Ishikawa (cell line): ENCODE results near the gene KBTBD4.

ENCODE experiments used
- CEBPB ChIP-seq: IDR thresholded peaks from 2 replicates; pipeline ENCODE4 v1.6.1; 2012
- CREB1 ChIP-seq: IDR thresholded peaks from 2 replicates; pipeline ENCODE4 v1.6.1; 2012; ENCODE audit warnings: low read depth
- EGR1 ChIP-seq: IDR thresholded peaks from 2 replicates; pipeline ENCODE4 v1.6.1; 2012
- EP300 ChIP-seq: IDR thresholded peaks from 2 replicates; pipeline ENCODE4 v1.6.1; 2012; ENCODE audit warnings: borderline replicate concordance
- FOXM1 ChIP-seq: IDR thresholded peaks from 2 replicates; pipeline ENCODE4 v1.6.1; 2012; ENCODE audit warnings: low read depth, borderline replicate concordance
- NFIC ChIP-seq: IDR thresholded peaks from 2 replicates; pipeline ENCODE4 v1.6.1; 2012
- RAD21 ChIP-seq: IDR thresholded peaks from 2 replicates; pipeline ENCODE4 v1.6.1; 2012; ENCODE audit warnings: low read depth
- REST ChIP-seq: IDR thresholded peaks from 2 replicates; pipeline ENCODE4 v1.6.1; 2012; ENCODE audit warnings: low read depth, mild to moderate bottlenecking
- TAF1 ChIP-seq: IDR thresholded peaks from 2 replicates; pipeline ENCODE4 v1.6.1; 2012; ENCODE audit warnings: low read depth, mild to moderate bottlenecking
- TCF12 ChIP-seq: IDR thresholded peaks from 2 replicates; pipeline ENCODE4 v1.6.1; 2012; ENCODE audit warnings: low read depth
- TEAD4 ChIP-seq: IDR thresholded peaks from 2 replicates; pipeline ENCODE4 v1.6.1; 2012
- USF1 ChIP-seq: IDR thresholded peaks from 2 replicates; pipeline ENCODE4 v1.6.1; 2012
- YY1 ChIP-seq: IDR thresholded peaks from 2 replicates; pipeline ENCODE4 v1.6.1; 2012; ENCODE audit warnings: low read depth
- ZBTB7A ChIP-seq: IDR thresholded peaks from 2 replicates; pipeline ENCODE4 v1.6.1; 2012; ENCODE audit warnings: low read depth
- TF ChIP-seq, protein P1 (sequence below): IDR thresholded peaks from 2 replicates; pipeline ENCODE4 v1.6.1; 2012

The KBTBD4 gene

DNA sequence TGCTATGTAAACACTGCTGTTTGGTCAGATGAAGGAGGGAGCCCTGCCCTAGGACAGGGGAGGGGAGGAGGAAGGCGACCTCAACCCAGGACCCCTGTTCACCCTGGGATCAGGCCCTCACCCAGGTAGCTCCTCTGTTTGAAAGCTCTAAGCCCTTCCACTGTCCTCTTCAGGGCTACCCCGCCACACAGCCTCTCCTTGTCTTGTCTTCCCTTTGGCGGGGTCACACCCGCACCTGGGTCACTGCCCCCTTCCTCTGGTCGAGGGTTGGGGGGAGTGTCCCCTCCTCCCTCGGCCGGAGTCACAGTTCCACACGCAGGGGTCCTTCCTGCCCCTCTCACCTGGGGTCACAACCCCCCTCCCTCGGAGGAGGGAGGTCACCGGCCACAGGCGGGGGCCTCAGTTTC, 13.8 kb downstream of the KBTBD4 start:
- TF ChIP-seq ZBTB7A (0 out of 2 replicates have a peak, but pooled peaks have one; percentile 27), CEBPB (no peak)

GRCh38 chr11:47560426-47560825, 18.3 kb downstream of the KBTBD4 start:
- TF ChIP-seq NFIC (no peak), EP300 (no peak), YY1 (no peak)
- TF ChIP-seq, protein P1, sequence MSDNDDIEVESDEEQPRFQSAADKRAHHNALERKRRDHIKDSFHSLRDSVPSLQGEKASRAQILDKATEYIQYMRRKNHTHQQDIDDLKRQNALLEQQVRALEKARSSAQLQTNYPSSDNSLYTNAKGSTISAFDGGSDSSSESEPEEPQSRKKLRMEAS: no peak

DNA sequence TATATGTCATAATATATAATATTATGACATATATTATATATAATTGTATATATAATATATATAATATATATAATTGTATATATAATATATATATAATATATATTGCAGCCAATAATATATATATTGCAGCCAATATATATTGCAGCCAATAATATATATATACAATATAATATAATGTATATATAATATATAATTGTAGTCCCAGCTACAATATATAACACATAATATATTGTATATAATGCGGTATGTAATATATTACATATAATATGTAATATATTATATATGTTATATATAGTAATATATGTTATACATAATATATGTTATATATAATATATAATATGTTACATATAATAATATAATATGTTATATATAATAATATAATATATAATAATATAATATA, 20.1 kb downstream of the KBTBD4 start:
- TF ChIP-seq CREB1 (no peak), NFIC (no peak), REST (no peak), ZBTB7A (no peak), TCF12 (no peak), TAF1 (no peak), FOXM1 (no peak), EP300 (no peak), CEBPB (no peak)

DNA sequence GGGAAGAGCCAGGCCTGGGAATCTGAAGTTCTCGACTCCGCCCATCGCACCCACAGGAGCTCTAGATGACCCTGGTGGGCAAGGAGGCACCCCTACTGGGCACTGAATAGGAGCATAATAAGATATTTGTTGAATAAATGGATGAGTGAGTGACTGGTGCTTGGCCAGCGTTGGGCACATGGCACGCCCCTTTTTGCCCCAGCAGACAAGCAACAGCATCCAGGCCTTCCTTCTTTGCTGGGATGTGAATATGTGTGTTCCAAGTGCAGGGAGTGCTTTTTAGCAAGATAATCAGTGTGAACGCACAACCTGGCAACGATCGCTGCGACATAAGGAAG, 25.4 kb downstream of the KBTBD4 start:
- no peak for TF ChIP-seq TEAD4
- TF ChIP-seq ZBTB7A: no peak
- no peak for TF ChIP-seq TAF1
- no peak for TF ChIP-seq YY1
- no peak for TF ChIP-seq RAD21
- TF ChIP-seq NFIC: no peak
- no peak for TF ChIP-seq EP300
- no peak for TF ChIP-seq REST
- no peak for TF ChIP-seq USF1
- no peak for TF ChIP-seq FOXM1
- no peak for TF ChIP-seq CREB1
- TF ChIP-seq EGR1: no peak
- TF ChIP-seq, protein P1: no peak
- TF ChIP-seq TCF12: no peak
- TF ChIP-seq CEBPB: no peak

DNA sequence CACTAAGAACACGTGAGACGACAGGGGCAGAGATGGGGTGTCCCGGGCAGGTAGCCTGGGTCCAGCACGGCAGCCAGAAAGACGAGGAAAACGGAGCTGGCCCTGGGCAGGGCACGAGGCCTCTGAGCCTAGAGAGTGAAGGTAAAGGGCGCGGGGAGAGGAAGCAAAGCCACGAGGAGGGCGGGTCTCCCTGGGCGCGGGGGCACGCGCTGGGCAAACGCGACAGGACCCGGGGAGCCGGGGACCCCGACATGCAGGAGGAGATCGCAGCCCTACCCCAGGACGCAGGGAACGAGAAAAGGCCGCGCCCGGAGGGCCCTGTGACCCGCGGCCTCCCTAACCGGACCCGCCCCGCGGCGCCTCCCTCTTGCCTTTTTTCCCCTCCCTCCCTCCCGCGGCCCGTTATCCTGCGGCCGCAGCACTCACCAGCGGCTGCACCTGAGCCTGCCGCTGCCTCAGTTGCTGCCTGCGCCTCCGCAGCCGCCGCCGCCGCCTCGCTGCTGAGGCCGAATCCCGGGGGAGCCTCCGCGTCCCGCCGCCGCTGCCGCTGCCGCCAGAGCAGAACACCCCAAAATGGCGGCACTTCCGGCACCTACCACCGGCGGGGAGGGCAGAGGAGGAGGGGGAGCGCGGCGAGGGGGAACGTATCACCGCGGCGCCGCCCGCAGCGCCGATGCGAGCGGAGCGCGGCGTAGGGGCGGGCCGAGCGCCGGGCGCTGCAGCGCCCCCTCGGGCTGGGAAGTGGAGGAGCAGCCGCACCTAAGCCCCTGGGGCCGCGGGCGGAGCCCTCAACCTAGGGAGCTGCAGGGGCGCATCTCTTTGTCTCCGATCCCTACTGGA, 26.0 kb downstream of the KBTBD4 start, which contains the start of gene CELF1:
Gene CELF1 (minus strand): TSS at position 567 of the 840 bp plus-strand sequence. CDS start 53,609 bp downstream, outside the sequence.
- peak; percentile 97 for TF ChIP-seq YY1
- no peak for TF ChIP-seq NFIC
- no peak for TF ChIP-seq USF1
- TF ChIP-seq, protein P1: peak; percentile 80
- peak; percentile 35; the same call in 1 of the 2 replicates for TF ChIP-seq EP300
- no peak for TF ChIP-seq CREB1
- 0 out of 2 replicates have a peak, but pooled peaks have one; percentile 53 for TF ChIP-seq EGR1
- TF ChIP-seq TEAD4: peak; percentile 56
- TF ChIP-seq CEBPB: no peak
- TF ChIP-seq REST: no peak
- TF ChIP-seq TAF1: peak; percentile 73
- peak; percentile 38; the same call in 1 of the 2 replicates for TF ChIP-seq RAD21
- TF ChIP-seq TCF12: peak; percentile 36; the same call in 1 of the 2 replicates
- no peak for TF ChIP-seq FOXM1
- TF ChIP-seq ZBTB7A: peak; percentile 21; the same call in 1 of the 2 replicates
